Keratinocyte (primary cell): Measurements from ENCODE around the gene ELF1. TPM values are rescaled to one million over a fixed set of nuclear protein-coding genes. Genes with fewer than 3 reads are reported as not detected.

Experiments used
- DNase-seq: peaks from one replicate; pipeline ENCODE4 v3.0.0-alpha.2; 2011; ENCODE audit warnings: low read depth, missing footprints, low spot score
- FAIRE-seq: peaks from 2 replicates; lab custom pipeline; 2011; peaks lifted over from hg19 to GRCh38; lab: Jason Lieb, UNC
- H2AFZ ChIP-seq: 2 replicates; pipeline ENCODE4 v1.6.0; 2012; ENCODE audit warnings: low read length, control low read depth, inconsistent platforms; ENCODE audit not compliant: control insufficient read depth
- H3K27ac ChIP-seq: 2 replicates; pipeline ENCODE4 v1.5.1; 2011; ENCODE audit warnings: low read length; ENCODE audit not compliant: control insufficient read depth, insufficient read depth
- H3K27me3 ChIP-seq: 3 replicates; pipeline ENCODE4 v1.6.0; 2011; ENCODE audit warnings: low read length; ENCODE audit not compliant: control insufficient read depth, insufficient read depth; ENCODE audit errors: extremely low read depth
- H3K36me3 ChIP-seq, 2 experiments: 2 replicates in 1 of 2; 3 replicates in 1 of 2; pipeline ENCODE4 v1.5.1; 2011; ENCODE audit warnings: low read length in 2 of 2, mild to moderate bottlenecking in 1 of 2; ENCODE audit not compliant: control insufficient read depth in 2 of 2, insufficient read depth in 2 of 2; ENCODE audit errors: extremely low read depth in 1 of 2
- H3K4me1 ChIP-seq: 3 replicates; pipeline ENCODE4 v1.5.1; 2011; ENCODE audit warnings: low read length; ENCODE audit not compliant: control insufficient read depth, insufficient read depth; ENCODE audit errors: extremely low read depth
- H3K4me2 ChIP-seq: 3 replicates; pipeline ENCODE4 v1.6.0; 2011; ENCODE audit warnings: low read depth, low read length; ENCODE audit not compliant: control insufficient read depth, insufficient read depth; ENCODE audit errors: extremely low read depth
- H3K4me3 ChIP-seq, 3 experiments: fragments of 200-600 bp in 1 of 3; sonication (generic) in 1 of 3; 2 replicates in 2 of 3; 3 replicates in 1 of 3; pipeline ENCODE4 v1.5.1; 2011 to 2016; ENCODE audit warnings: low read length in 3 of 3, mild to moderate bottlenecking in 3 of 3, control low read depth in 2 of 3, inconsistent platforms in 1 of 3, low read depth in 1 of 3, mixed read lengths in 1 of 3, mixed run types in 1 of 3, moderate library complexity in 1 of 3; ENCODE audit not compliant: control insufficient read depth in 2 of 3, insufficient read depth in 2 of 3; ENCODE audit errors: extremely low read depth in 1 of 3
- H3K79me2 ChIP-seq: 2 replicates; pipeline ENCODE4 v1.6.0; 2012; ENCODE audit warnings: low read length; ENCODE audit not compliant: control insufficient read depth, insufficient read depth
- H3K9ac ChIP-seq: 3 replicates; pipeline ENCODE4 v1.6.0; 2011; ENCODE audit warnings: low read length; ENCODE audit not compliant: control insufficient read depth, insufficient read depth; ENCODE audit errors: extremely low read depth
- H3K9me1 ChIP-seq: 3 replicates; pipeline ENCODE4 v1.6.0; 2011; ENCODE audit warnings: low read length; ENCODE audit not compliant: control insufficient read depth, insufficient read depth; ENCODE audit errors: extremely low read depth
- H3K9me3 ChIP-seq: 2 replicates; pipeline ENCODE4 v1.5.1; 2012; ENCODE audit warnings: low read depth, low read length; ENCODE audit not compliant: control insufficient read depth
- H4K20me1 ChIP-seq: 3 replicates; pipeline ENCODE4 v1.6.0; 2011; ENCODE audit warnings: low read length; ENCODE audit not compliant: control insufficient read depth, insufficient read depth; ENCODE audit errors: extremely low read depth
- CTCF ChIP-seq, 3 experiments: IDR thresholded peaks in 1 of 3; conservative IDR thresholded peaks in 1 of 3; optimal IDR thresholded peaks in 1 of 3; 2 replicates in 2 of 3; 3 replicates in 1 of 3; pipeline versions ENCODE3 to v1.5.1; 2011; ENCODE audit warnings: low read length in 3 of 3, mild to moderate bottlenecking in 3 of 3, moderate library complexity in 2 of 3, control low read depth in 1 of 3, inconsistent platforms in 1 of 3; ENCODE audit not compliant: insufficient read depth in 2 of 3; ENCODE audit errors: extremely low read depth in 1 of 3
- EZH2 ChIP-seq: IDR thresholded peaks from one replicate; pipeline ENCODE4 v1.6.1; 2012; ENCODE audit warnings: inconsistent platforms, mild to moderate bottlenecking, low read length, moderate library complexity
- dilution Hi-C: fragments of 300-500 bp; cut with MboI; formaldehyde crosslinking; loops from one replicate; pipeline ENCODE4 v1.7.0; 2020; ENCODE audit warnings: low sequenced_read_pairs; ENCODE audit not compliant: extremely low pct_ligation_motif_present
- polyA plus RNA-seq, 5 experiments: library from polyadenylated mRNA; depleted of rRNA in 3 of 5; stranded (reverse) in 3 of 5; stranded (forward) in 1 of 5; unstranded in 1 of 5; fragments of >200 nt; gene quantifications; 1 replicate in 1 of 5; 2 replicates in 3 of 5; 3 replicates in 1 of 5; pipeline versions ENCODE4 v1.2.1 to v1.2.3, GENCODE V29; 2011 to 2012; ENCODE audit warnings: missing spikeins in 2 of 5, low read depth in 1 of 5, low replicate concordance in 1 of 5

ELF1 gene
- polyA plus RNA-seq, 1 donor (not counting 4 experiments of a cell fraction or from before 2014, with no cell fraction given), result 57.6 TPM

GRCh38 chr13:40973409-40973808 is 45.7 kb downstream of the ELF1 start:
- FAIRE-seq (no peak), DNase-seq (no peak)
- no peaks in the 10 kb centered on the region for H3K27me3 ChIP-seq
- H2AFZ ChIP-seq, result no peak overlapping the region
- dilution Hi-C loops, result no loop called here
- peaks cover 9% of the 10 kb centered on the region for H3K4me1 ChIP-seq
- H3K4me2 ChIP-seq, result no peak overlapping the region
- peaks cover 0 to 2% of the 10 kb centered on the region in 2 experiments for H3K36me3 ChIP-seq
- peaks cover 4% of the 10 kb centered on the region for H4K20me1 ChIP-seq
- no peak overlapping the region for H3K27ac ChIP-seq
- no peaks in the 10 kb centered on the region for H3K9me3 ChIP-seq
- H3K9ac ChIP-seq, result no peak overlapping the region
- H3K79me2 ChIP-seq, result peaks cover 98% of the 10 kb centered on the region
- no peak for TF ChIP-seq EZH2
- TF ChIP-seq CTCF (optimal IDR thresholded peaks at IDR 0.05 in 1 of 3, IDR thresholded peaks at IDR 0.05 in 1 of 3, conservative IDR thresholded peaks at IDR 0.05 in 1 of 3; ENCODE audit: extremely low read depth in 1 of 3, insufficient read depth in 2 of 3, low read length in 3 of 3), result no peak
- H3K4me3 ChIP-seq, result no peak overlapping the region
- H3K9me1 ChIP-seq, result peaks cover 4% of the 10 kb centered on the region

- Histone ChIP-seq H3K4me1 (peaks cover 9% of the 10 kb centered on the region), H3K27me3 (no peaks in the 10 kb centered on the region), H3K9me1 (peaks cover 6% of the 10 kb centered on the region), H3K9me3 (no peaks in the 10 kb centered on the region), H3K27ac (no peak overlapping the region), H3K4me2 (no peak overlapping the region), H2AFZ (no peak overlapping the region), H3K36me3 (peaks cover 0 to 2% of the 10 kb centered on the region in 2 experiments), H3K79me2 (peaks cover 99% of the 10 kb centered on the region), H4K20me1 (peaks cover 4% of the 10 kb centered on the region), H3K4me3 (no peak overlapping the region), H3K9ac (no peak overlapping the region)
- dilution Hi-C loops, result no loop called here
- TF ChIP-seq CTCF (optimal IDR thresholded peaks at IDR 0.05 in 1 of 3, IDR thresholded peaks at IDR 0.05 in 1 of 3, conservative IDR thresholded peaks at IDR 0.05 in 1 of 3; ENCODE audit: extremely low read depth in 1 of 3, insufficient read depth in 2 of 3, low read length in 3 of 3) (no peak), EZH2 (no peak)
- FAIRE-seq, result no peak
- DNase-seq, result no peak
Measured at GRCh38 chr13:40971321-40971720, 47.8 kb downstream of the ELF1 start.
